ENCODE measurements around the gene ACSS1. TPM values are rescaled to one million over a fixed set of nuclear protein-coding genes. Genes with fewer than 3 reads are reported as not detected.

Gene ACSS1
- total RNA-seq, 1 experiment from 2014 or later = 0.61 TPM

DNA sequence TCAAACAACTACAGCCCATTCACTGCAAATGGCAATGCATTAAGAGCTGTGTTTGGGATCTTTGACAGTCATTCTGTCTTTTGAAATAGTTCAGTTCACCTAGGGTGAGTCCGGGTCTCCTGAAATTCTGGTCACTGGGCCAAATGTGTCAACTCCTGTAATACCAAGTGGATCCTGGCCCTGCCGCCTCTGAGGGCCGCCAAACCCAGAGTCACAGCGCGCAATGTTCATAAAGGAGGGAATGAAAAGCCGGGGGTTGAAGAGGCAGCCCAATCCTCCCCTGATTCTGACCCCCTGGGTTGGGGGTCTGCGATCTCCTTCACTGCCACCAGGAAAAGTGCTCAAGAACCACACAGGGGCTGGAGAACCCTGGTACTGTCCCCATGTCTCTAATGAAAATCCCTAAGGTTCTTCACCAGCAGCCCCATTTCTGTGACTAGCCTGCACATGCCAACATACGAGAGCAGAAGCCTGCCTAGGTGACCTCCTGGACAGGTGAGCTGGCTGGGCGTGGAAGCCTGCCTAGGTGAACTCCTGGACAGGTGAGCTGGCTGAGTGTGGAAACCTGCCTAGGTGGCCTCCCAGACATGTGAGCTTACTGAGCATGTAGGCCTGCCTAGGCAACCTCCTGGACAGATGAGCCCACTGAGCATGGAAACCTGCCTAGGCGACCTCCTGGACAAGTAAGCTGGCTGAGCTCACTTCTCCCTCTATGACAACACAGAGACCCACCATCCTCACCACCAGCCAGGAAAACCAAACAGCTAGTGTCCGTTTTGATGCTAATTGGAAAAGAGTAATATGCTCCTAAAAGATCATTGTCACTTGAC is 49.3 kb downstream of the ACSS1 start:
- Histone ChIP-seq H3K4me2 (ENCODE audit: insufficient read depth, insufficient read length, low read length) (no peak overlapping the region), H3K23ac (ENCODE audit: insufficient read length, low read depth, low read length) (no peak overlapping the region), H3K9me3 (ENCODE audit: control insufficient read depth, low read depth, low read length) (no peaks in the 10 kb centered on the region), H3K23me2 (ENCODE audit: insufficient read length, low read depth, low read length, poor library complexity, severe bottlenecking) (no peaks in the 10 kb centered on the region), H3K79me1 (ENCODE audit: insufficient read depth, low read depth, low read length, poor library complexity, severe bottlenecking) (no peaks in the 10 kb centered on the region), H3K4me1 (ENCODE audit: insufficient read depth, low read length) (no peaks in the 10 kb centered on the region), H3T11ph (ENCODE audit: low read length) (no peak overlapping the region), H4K91ac (ENCODE audit: insufficient read length, low read depth, low read length) (no peak overlapping the region), H3K56ac (ENCODE audit: insufficient read length, low read depth, low read length) (no peak overlapping the region), H2BK15ac (ENCODE audit: low read depth, low read length) (no peak overlapping the region), H3K4ac (ENCODE audit: low read depth, low read length) (no peak overlapping the region), H2BK120ac (ENCODE audit: low read depth, low read length, poor library complexity, severe bottlenecking) (no peak overlapping the region), H4K5ac (ENCODE audit: insufficient read length, low read depth, low read length) (no peak overlapping the region), H4K20me1 (ENCODE audit: control insufficient read depth, insufficient read depth, insufficient read length) (no peaks in the 10 kb centered on the region), H3K27ac (ENCODE audit: insufficient read length, low read depth, low read length) (no peak overlapping the region), H3K18ac (ENCODE audit: insufficient read length, low read depth, low read length) (no peak overlapping the region), H3K14ac (ENCODE audit: insufficient read depth, low read length) (no peak overlapping the region), H2BK12ac (ENCODE audit: insufficient read length, low read depth, low read length) (no peak overlapping the region), H2AK5ac (ENCODE audit: insufficient read length, low read length) (no peak overlapping the region), H2AFZ (ENCODE audit: low read length) (no peak overlapping the region), H4K8ac (replicated peaks; ENCODE audit: insufficient read length, low read depth, low read length) (no peak overlapping the region), H2BK20ac (ENCODE audit: low read depth, low read length, poor library complexity, severe bottlenecking) (no peak overlapping the region), H3K9ac (ENCODE audit: extremely low read depth, insufficient read length, low read length) (no peak overlapping the region), H3K27me3 (ENCODE audit: insufficient read depth, low read length) (no peaks in the 10 kb centered on the region), H3K79me2 (ENCODE audit: insufficient read depth, low read length) (no peaks in the 10 kb centered on the region), H2BK5ac (ENCODE audit: insufficient read length, low read length) (no peak overlapping the region)
- H3K4me3 Mint-ChIP-seq = no peak overlapping the region
- H3K9me3 Mint-ChIP-seq = no peaks in the 10 kb centered on the region
- WGBS (ENCODE audit: extremely low coverage, insufficient read length, low lambda C conversion rate) = no CpG with 5 or more reads among the region's 11 CpGs
- TF ChIP-seq, protein P1, sequence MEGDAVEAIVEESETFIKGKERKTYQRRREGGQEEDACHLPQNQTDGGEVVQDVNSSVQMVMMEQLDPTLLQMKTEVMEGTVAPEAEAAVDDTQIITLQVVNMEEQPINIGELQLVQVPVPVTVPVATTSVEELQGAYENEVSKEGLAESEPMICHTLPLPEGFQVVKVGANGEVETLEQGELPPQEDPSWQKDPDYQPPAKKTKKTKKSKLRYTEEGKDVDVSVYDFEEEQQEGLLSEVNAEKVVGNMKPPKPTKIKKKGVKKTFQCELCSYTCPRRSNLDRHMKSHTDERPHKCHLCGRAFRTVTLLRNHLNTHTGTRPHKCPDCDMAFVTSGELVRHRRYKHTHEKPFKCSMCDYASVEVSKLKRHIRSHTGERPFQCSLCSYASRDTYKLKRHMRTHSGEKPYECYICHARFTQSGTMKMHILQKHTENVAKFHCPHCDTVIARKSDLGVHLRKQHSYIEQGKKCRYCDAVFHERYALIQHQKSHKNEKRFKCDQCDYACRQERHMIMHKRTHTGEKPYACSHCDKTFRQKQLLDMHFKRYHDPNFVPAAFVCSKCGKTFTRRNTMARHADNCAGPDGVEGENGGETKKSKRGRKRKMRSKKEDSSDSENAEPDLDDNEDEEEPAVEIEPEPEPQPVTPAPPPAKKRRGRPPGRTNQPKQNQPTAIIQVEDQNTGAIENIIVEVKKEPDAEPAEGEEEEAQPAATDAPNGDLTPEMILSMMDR (conservative IDR thresholded peaks at IDR 0.05) = no peak
- H3K36me3 Mint-ChIP-seq (ENCODE audit: insufficient read depth in 1 of 3, low read depth in 3 of 3) = no peaks in the 10 kb centered on the region
- H3K4me1 Mint-ChIP-seq = peaks cover 0 to 3% of the 10 kb centered on the region in 2 experiments; a peak in 1 of 4 replicates
- H3K27me3 Mint-ChIP-seq (ENCODE audit: low read depth) = peaks cover 8% of the 10 kb centered on the region
- no peak overlapping the region for H3K27ac Mint-ChIP-seq
- DNase-seq = peak; percentile 3

Data from H9 (cell line).